HUES6 (cell line): ENCODE data around the gene SPANXN3.
A peak's percentile ranks its signal among the peaks of the same experiment; 100 is the strongest.
"Not testable (repeated sequence)": the region's sequence is repeated elsewhere in the genome, so short reads cannot be mapped to it uniquely, and the experiment has no call there.

ENCODE experiments used
- H3K27ac ChIP-seq: 2 replicates; pipeline ENCODE4 v1.7.0; 2013; ENCODE audit warnings: low read depth, mild to moderate bottlenecking, low read length, inconsistent platforms
- H3K27me3 ChIP-seq: 2 replicates; pipeline ENCODE4 v1.6.1; 2013; ENCODE audit warnings: low read length; ENCODE audit not compliant: control insufficient read depth, insufficient read depth
- H3K36me3 ChIP-seq: 2 replicates; pipeline ENCODE4 v1.6.1; 2013; ENCODE audit warnings: low read length; ENCODE audit not compliant: control insufficient read depth, insufficient read depth
- H3K4me1 ChIP-seq: 2 replicates; pipeline ENCODE4 v1.6.1; 2013; ENCODE audit warnings: low read length; ENCODE audit not compliant: control insufficient read depth, insufficient read depth
- H3K4me3 ChIP-seq: 2 replicates; pipeline ENCODE4 v1.5.1; 2013; ENCODE audit warnings: low read depth, low read length
- H3K9ac ChIP-seq: one replicate; pipeline ENCODE4 v1.6.1; 2013; ENCODE audit warnings: mild to moderate bottlenecking, low read length
- H3K9me3 ChIP-seq: 2 replicates; pipeline ENCODE4 v1.6.1; 2013; ENCODE audit warnings: low read depth, low read length; ENCODE audit not compliant: control insufficient read depth, insufficient read depth

SPANXN3 gene, protein sequence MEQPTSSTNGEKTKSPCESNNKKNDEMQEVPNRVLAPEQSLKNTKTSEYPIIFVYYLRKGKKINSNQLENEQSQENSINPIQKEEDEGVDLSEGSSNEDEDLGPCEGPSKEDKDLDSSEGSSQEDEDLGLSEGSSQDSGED

DNA sequence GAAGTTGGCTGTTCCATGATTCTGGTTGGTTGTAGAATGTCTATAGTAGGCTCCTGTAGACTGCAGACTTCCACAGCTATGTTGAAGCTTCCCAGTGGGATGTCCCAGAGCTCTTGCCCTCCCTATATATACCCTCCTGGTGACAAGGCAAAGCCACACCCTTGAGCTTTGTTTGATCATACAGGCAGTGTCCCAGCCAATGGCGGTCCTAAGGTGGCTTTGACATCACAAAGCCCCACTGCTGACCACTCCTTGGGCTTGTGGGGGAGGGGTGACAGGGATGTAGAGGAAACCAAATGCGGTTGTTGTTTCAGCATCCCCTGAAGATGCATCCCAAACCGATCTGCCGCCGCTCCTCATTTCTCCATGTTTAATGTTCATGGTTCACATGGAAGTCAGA is at the start of gene SPANXN3:
SPANXN3 (minus strand) TSS at position 101 of the 400 bp plus-strand sequence; CDS start at position 17, 84 bp downstream.
- H3K9me3 ChIP-seq, H3K4me1 ChIP-seq, H3K4me3 ChIP-seq, H3K27ac ChIP-seq, H3K36me3 ChIP-seq, H3K9ac ChIP-seq, H3K27me3 ChIP-seq: not testable (repeated sequence)

DNA sequence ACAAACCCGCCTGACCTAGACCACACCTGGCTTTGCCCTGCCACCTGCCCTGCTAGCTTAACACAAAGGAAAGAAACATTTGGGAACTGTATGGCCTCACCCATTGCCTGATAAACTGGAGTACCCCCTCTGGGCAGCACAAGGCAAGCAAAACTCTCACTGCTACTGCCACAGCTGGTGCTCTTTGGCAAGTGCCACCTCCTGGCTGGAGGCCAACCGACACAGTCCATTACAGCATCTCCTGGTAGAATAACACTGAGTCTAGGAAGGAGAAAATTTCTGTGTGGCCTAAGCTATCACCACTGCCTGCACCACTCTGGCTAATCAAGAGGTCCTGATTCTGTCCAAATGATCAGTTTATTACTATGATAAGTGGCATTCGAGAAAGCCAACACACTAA is 18.9 kb upstream of the SPANXN3 start:
- Histone ChIP-seq H3K9me3 (0 out of 2 replicates have a peak, but pooled peaks cover 8% of the 10 kb centered on the region), H3K27me3 (no peaks in the 10 kb centered on the region), H3K36me3 (no peaks in the 10 kb centered on the region), H3K27ac (no peak overlapping the region), H3K9ac (no peak overlapping the region), H3K4me1 (0 out of 2 replicates have a peak, but pooled peaks cover 2% of the 10 kb centered on the region), H3K4me3 (no peak overlapping the region)

DNA sequence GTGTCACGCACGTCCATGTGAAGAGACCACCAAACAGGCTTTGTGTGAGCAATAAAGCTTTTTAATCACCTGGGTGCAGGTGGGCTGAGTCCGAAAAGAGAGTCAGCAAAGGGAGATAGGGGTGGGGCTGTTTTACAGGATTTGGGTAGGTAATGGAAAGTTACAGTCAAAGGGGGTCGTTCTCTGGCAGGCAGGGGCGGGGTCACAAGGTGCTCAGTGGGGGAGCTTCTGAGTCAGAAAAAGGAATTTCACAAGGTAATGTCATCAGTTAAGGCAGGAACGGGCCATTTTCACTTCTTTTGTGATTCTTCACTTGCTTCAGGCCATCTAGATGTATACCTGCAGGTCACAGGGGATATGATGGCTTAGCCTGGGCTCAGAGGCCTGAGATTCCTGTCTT is 15.1 kb downstream of the SPANXN3 start:
- Histone ChIP-seq H3K27ac (peak overlapping the region; percentile 64; the same call in 1 of the 2 replicates), H3K9me3 (peaks cover 37% of the 10 kb centered on the region), H3K4me3 (0 out of 2 replicates have a peak overlapping the region, but pooled peaks have one; percentile 5), H3K9ac (peak overlapping the region; percentile 60)
- not testable (repeated sequence) for H3K27me3 ChIP-seq, H3K4me1 ChIP-seq, H3K36me3 ChIP-seq

DNA sequence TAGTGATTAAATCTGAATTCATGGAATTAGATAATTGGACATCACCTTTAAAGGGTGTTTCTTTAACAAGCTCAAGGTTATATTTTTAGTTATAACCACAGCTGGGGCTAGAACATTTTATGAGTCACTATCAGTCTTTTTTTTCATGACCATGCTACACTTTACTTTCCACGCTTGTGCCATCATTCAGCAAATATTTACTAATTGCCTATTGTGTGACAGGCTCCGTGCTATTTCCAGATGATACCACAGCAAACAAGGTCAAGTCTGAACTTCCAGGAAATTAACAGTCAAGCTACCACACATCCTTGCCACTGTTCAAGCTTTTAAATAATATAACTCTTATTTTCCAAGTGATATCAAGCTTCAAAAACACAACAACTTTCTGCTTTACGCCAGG is 16.5 kb downstream of the SPANXN3 start:
- no peaks in the 10 kb centered on the region; the same call in 1 of the 2 replicates for H3K36me3 ChIP-seq
- H3K4me1 ChIP-seq: no peaks in the 10 kb centered on the region
- H3K27ac ChIP-seq: no peak overlapping the region
- H3K27me3 ChIP-seq: no peaks in the 10 kb centered on the region
- H3K9me3 ChIP-seq: peaks cover 47% of the 10 kb centered on the region
- no peak overlapping the region for H3K4me3 ChIP-seq
- no peak overlapping the region for H3K9ac ChIP-seq

DNA sequence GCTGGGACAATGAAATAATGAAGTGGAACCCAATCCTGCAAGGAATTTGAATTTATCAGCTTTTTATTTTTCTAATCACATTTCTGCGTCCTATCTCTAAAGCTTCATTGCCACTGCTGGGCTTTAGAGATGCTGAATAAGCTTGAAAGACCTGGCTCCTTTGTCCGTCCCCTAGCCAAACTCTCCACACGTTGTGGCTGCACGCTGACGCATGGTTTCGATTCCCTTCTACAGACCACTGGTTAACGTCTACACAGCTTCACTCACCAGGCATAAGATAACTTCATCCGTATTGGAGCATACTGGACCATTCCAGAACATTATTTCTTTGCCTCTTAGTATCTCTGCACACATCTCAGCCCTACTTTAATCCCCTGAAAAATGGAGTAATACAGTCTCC is 31.2 kb downstream of the SPANXN3 start:
- no peak overlapping the region for H3K27ac ChIP-seq
- no peak overlapping the region for H3K4me3 ChIP-seq
- H3K27me3 ChIP-seq: no peaks in the 10 kb centered on the region
- no peak overlapping the region for H3K9ac ChIP-seq
- H3K9me3 ChIP-seq: peaks cover 13% of the 10 kb centered on the region; the same call in 1 of the 2 replicates
- no peaks in the 10 kb centered on the region for H3K36me3 ChIP-seq
- H3K4me1 ChIP-seq: peaks cover 6% of the 10 kb centered on the region; the same call in 1 of the 2 replicates

DNA sequence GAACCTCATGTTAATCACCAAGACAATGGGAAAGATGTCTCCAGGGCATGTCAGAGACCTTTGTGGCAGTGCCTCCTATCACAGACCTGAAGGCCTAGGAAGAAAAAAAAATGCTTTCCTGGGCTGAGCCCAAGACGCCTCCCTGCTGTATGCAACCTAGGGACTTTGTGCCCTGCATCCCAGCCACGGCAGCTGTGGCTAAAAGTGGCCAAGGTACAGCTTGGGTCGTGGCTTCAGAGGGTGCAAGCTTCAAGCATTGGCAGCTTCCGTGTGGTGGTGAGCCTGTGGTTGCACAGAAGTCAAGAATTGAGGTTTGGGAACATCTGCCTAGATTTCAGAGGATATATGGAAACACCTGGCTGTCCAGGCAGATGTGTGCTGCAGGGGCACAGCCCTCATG is 40.5 kb downstream of the SPANXN3 start:
- Histone ChIP-seq H3K9ac (no peak overlapping the region), H3K9me3 (peaks cover 6% of the 10 kb centered on the region; the same call in 1 of the 2 replicates), H3K27ac (no peak overlapping the region), H3K4me3 (no peak overlapping the region), H3K4me1 (no peaks in the 10 kb centered on the region), H3K36me3 (no peaks in the 10 kb centered on the region), H3K27me3 (no peaks in the 10 kb centered on the region)

DNA sequence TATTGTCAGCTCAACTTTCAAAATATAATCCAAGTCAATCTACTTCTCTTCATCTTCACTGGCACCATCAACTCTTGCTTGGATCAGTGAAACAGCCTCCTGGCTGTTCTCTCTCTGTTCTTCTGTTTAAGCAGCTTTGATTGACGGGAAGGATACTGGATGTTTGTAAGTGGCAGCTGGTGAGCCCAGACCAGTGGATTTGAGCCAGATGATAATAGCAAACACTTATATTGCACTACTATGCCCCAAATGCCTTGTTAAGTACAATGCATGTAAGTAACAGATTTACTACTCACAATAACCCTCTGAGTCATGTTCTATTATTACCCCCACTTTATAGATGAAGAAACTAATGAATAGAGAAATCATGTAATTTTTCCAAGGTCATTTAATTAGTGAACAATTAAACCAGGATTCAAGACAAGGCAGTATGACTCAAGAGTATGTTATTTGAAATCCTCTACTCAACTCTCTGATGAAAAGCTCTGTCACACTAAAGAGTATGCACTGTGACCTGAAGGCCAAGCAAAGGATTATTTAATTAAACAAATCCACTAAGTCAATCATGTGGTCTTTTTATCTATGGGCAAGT is 44.8 kb downstream of the SPANXN3 start:
- Histone ChIP-seq H3K36me3 (no peaks in the 10 kb centered on the region), H3K9me3 (peaks cover 16% of the 10 kb centered on the region), H3K9ac (no peak overlapping the region), H3K27me3 (no peaks in the 10 kb centered on the region), H3K4me3 (no peak overlapping the region), H3K27ac (no peak overlapping the region), H3K4me1 (no peaks in the 10 kb centered on the region)

DNA sequence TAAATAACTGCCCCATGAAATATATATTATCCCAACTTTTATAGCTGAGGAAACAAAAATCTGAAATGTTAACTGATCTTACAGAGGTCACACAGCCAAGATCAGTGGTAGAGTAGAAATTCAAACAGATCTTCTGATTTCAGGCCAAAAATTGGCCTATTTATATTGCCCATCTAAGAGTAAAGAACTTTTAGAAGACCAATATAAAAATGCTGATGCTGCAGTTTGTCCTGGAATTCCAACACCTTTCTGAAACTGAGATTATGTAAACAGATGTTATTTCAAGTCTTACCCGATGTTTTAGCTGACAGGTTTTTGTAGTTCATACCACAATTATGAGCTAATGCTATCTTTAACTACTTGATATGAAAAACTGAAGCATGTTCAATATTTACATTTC is 51.1 kb downstream of the SPANXN3 start:
- Histone ChIP-seq H3K4me3 (no peak overlapping the region), H3K4me1 (no peaks in the 10 kb centered on the region), H3K27me3 (no peaks in the 10 kb centered on the region), H3K9ac (no peak overlapping the region), H3K27ac (no peak overlapping the region), H3K9me3 (peaks cover 11% of the 10 kb centered on the region), H3K36me3 (no peaks in the 10 kb centered on the region)

DNA sequence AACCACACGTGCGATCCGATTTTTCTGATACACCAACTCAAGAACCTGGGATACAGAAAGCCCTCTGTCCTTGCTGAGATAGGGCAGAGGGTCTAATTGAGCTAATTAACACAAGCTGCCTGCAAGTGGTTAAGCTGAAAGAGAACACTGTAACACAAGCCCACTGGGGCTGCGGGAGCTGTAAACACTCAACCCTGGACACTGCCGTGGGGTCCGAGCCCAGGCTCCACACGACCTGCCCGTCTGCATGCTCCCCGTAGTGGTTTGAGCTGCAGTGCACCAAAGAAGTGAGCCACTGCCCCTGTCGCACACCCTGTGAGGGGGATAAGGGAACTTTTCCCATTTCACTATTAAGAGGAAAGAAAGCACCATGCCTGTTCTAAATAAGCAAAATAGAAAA is 54.6 kb downstream of the SPANXN3 start:
- H3K27ac ChIP-seq: no peak overlapping the region
- H3K9ac ChIP-seq: no peak overlapping the region
- H3K36me3 ChIP-seq: no peaks in the 10 kb centered on the region
- H3K9me3 ChIP-seq: peaks cover 3% of the 10 kb centered on the region; the same call in 1 of the 2 replicates
- H3K4me1 ChIP-seq: no peaks in the 10 kb centered on the region
- no peaks in the 10 kb centered on the region for H3K27me3 ChIP-seq
- no peak overlapping the region for H3K4me3 ChIP-seq

DNA sequence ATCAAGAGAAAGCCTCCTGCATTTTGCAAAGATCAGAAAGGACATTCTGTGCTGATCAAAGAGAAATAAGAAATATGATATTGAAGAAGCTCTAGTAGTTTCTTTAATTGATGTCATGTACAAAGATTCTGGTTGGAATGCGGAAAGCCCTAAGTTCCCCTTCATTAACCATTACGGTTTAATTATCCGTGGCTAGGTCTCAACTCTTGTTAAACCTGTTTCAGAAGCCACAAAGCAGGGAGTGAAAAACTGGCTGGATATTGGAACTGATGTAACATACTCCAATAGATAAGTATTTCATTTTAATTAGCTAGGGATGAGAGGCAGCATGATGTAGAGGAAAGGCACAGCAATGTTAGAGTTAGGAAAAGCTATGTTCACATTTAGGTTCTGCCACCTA is 55.7 kb downstream of the SPANXN3 start:
- H3K4me1 ChIP-seq: peaks cover 5% of the 10 kb centered on the region; the same call in 1 of the 2 replicates
- no peaks in the 10 kb centered on the region for H3K36me3 ChIP-seq
- H3K4me3 ChIP-seq: no peak overlapping the region
- H3K27me3 ChIP-seq: no peaks in the 10 kb centered on the region
- H3K9me3 ChIP-seq: peaks cover 3% of the 10 kb centered on the region; the same call in 1 of the 2 replicates
- H3K9ac ChIP-seq: no peak overlapping the region
- no peak overlapping the region for H3K27ac ChIP-seq
